ENCODE results near the gene FREM3.

Gene FREM3

GRCh38 chr4:143658336-143658735 lies 42.1 kb downstream of the FREM3 start:
- no peak for DNase-seq

GRCh38 chr4:143654571-143654970 lies 45.9 kb downstream of the FREM3 start:
- no peak for DNase-seq

- no peak for DNase-seq
These were observed 47.4 kb downstream of the FREM3 start for GRCh38 chr4:143653031-143653430.

DNA sequence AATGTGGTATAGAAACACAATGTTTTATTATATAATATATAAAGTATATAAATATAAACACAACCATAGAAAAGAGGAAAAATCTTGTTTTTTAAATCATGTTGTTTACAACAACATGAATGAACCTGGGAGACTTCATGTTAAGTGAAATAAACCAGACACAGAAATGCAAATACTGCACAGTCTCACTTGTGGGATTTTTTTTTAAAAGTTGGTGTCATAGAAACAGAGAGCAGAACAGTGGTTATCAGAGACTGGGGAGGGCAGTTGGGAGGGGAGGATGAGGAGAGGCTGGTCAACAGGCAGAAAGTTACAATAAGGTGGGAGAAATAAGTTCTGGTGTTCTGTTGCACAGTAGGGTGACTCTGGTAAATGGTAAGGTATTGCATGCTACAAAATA lies 57.1 kb downstream of the FREM3 start:
- no peak for DNase-seq

DNA sequence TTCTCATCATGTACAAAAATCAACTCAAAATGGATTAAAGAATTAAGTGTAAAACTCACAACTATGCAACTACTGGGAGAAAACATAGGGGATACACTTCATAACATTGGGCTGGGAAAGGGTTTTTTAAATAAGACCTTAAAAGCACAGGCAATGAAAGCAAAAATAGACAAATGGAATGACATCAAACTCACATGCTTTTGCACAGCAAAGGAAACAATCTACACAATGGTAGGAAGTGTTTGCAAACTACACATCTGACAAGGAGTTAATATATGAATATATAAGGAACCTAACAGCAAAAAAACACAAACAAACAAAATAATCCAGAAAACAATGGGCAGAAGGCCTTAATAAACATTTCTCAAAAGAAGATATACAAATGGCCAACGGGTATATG lies 57.9 kb downstream of the FREM3 start:
- DNase-seq: no peak

DNA sequence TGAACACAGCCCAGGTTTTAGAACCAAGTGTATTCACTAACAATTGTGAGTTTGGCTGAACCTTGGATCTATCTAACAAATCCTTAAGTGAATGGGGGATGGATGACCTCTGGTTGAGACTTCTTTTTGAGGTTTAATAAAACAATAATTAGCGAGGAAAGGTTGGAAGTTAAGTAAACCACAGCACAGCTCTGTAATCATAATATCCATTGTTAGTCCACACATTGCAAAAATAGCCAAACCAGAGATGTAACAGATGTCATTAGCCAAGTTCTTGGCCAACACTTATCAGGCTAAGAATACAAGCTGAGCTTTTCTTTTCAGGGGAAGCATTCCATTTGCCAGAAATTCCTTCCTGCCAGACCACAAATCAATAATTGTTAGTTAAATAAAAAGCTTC lies 59.1 kb downstream of the FREM3 start:
- DNase-seq: no peak

- DNase-seq: no peak
These were observed 65.7 kb downstream of the FREM3 start for GRCh38 chr4:143634763-143635162.

DNA sequence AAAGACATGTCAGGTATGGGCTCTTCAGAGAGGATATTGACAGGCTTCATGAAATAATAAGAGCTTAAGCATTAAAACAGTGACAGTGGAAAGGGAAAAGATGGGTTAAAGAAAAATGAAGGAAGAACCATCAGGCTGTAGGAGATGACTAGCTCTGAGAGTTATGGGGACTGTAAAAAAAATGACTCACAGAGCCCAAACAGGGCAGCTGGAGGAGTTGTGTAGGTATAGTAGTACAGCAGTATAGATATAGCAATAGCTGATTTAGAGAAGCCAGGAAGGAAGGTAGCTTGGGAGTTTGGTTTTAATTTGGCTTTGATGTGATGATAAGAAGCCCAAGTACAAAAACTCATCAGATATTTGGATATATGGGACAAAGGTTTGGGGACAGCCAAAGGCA lies 66.6 kb downstream of the FREM3 start:
- DNase-seq: no peak

GRCh38 chr4:143626134-143626911 lies 74.2 kb downstream of the FREM3 start:
- DNase-seq: no peak

DNA sequence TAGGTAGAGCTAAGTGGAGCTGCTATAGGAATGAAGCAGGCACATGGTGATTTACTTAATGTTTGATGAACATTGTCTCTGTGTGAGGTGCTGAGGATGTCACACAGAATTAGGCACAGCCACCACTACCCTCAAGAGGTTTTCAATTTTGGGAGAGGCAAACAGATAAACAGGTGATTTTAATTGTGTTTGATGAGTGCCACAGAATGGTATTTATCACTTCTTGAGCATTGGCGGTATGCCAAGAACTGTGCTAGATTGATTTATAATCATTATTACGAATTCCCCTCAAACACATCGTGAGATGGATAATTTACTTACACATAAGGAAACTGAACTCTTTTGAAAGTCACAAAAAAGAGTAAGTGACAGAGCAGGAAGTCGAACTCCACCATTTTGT lies 74.8 kb downstream of the FREM3 start:
- no peak for DNase-seq

GRCh38 chr4:143623896-143624295 lies 76.6 kb downstream of the FREM3 start:
- DNase-seq: no peak

DNA sequence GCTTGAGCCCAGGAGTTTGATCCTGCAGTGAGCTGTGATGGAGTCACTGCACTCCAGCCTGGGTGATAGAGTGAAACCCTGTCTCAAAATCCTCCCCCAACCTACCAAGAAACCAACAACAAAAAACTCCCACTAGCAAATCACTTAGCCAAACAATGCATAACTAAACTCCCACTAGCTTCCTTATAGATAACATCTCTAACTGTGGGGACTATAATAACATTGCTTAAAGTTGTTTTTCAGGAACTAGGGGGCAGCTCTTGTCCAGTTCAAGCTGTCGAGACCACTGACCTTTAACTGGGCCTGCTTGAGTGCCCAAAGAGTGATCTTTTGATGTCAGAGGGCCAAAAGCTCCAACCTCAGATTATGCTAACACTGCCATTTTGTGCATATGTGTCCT lies 81.7 kb downstream of the FREM3 start:
- no peak for DNase-seq

- no peak for DNase-seq
These were observed 82.3 kb downstream of the FREM3 start for GRCh38 chr4:143617994-143618679.

DNA sequence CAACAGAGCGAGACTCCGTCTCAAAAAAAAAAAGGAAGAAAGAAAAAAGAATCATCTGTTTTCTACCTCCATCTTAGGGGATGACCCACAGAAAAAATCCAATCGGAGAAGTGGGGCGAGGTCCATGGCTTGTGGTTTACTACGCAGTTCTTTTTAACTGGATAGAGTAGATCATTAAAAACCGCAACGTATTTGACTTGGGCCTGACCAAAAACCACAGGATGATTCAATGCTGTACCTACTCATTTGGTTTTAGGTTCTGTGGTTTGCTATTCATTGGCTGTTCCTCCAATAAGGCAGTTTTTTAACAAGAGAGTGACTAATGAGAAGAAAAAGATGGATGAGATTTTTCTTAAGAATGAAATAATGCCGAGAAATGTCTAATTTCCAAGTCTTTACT lies 83.7 kb downstream of the FREM3 start:
- no peak for DNase-seq

GRCh38 chr4:143609492-143609891 lies 91.0 kb downstream of the FREM3 start:
- DNase-seq: no peak

DNA sequence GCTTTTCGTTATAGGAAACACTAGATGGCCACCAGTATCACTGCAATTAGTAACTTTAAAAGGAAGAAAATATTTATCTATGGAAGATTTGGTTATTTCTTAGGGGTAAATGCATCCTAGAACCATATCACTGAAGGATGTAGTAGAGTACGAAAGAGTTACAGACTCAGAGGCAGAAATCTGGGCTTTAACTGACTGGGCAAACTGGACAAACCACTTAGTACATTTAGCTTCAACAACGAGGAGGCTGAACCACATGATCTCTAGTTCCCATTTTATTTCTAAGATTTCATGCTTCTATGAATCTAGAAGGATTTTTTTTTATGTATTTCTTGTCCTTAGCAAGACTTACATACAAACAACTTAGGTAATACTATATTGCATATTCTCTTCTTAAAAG lies 94.0 kb downstream of the FREM3 start:
- no peak for DNase-seq

DNA sequence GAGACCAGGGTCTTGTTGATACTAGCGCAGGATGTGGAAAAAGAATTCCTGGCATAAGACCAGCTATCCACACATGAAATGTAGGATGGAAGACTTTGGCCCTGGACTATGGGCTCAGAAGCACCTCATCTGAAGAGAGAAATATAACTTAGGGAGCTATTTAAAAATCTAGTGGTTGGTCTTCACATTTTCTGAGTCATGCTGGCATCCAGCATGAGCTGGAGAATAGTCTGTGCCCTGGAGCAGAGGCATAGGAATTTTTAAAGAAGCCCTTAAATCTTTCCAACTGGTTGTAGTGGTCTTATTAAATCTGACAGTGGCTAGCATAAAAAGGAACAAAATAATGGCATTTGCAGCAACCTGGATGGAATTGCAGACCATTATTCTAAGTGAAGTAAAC lies 100.6 kb downstream of the FREM3 start:
- DNase-seq: no peak

- DNase-seq: no peak
These were observed 101.7 kb downstream of the FREM3 start for GRCh38 chr4:143598816-143599215.

- DNase-seq: no peak
These were observed 103.2 kb downstream of the FREM3 start for GRCh38 chr4:143597276-143597675.

GRCh38 chr4:143587703-143588102 lies 112.8 kb downstream of the FREM3 start:
- no peak for DNase-seq

DNA sequence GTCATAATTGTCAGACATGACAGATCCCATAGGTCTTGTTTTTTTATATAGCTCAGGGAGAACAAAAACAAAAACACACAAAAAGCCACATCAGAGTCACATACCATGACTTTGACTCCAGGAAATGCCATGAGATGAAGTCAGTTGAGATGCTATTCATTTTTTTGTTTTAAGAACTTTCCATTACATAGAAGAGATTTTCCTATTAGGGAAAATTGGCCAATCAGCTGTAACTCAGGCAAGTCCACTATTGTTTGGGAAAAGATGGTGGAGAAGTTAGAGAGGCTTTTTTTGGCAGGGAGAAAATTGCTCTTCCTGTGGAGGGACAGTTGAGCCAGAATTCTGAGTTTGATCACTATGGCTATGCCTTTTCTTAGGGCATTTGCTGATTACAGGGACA lies 114.4 kb downstream of the FREM3 start:
- no peak for DNase-seq

DNA sequence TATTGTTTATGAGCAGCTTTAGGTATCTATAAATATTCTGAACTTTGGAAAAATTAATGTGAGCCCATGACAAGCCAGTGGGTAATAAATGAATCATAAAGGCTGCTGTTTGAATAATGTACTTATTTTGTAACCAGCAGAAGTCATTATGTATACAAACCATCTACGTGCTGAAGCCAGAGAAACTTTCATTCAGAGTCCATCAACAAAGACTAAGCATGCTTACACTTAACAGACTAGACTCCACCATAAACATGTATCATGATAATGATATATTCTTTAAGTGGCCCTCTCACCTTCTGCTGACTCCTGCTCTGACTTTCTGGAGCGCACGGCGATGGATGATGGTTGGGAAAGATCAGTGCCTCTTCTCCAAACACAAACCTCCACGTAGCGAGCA lies 114.9 kb downstream of the FREM3 start:
- DNase-seq: no peak

- peak; percentile 47 for DNase-seq
These were observed 119.0 kb downstream of the FREM3 start for GRCh38 chr4:143581331-143581946.

GRCh38 chr4:143575331-143575730 lies 125.1 kb downstream of the FREM3 start:
- no peak for DNase-seq
